Ectodermal cell (in vitro differentiated cells): ENCODE data around the gene CATSPER1. TPM values are rescaled to one million over a fixed set of nuclear protein-coding genes. Genes with fewer than 3 reads are reported as not detected.

Experiments
- H3K27ac ChIP-seq: 2 replicates; pipeline ENCODE4 v1.7.0; 2013; ENCODE audit warnings: mild to moderate bottlenecking, low read depth, low read length; ENCODE audit not compliant: insufficient read depth, poor library complexity, severe bottlenecking
- H3K27me3 ChIP-seq: 2 replicates; pipeline ENCODE4 v1.7.0; 2013; ENCODE audit warnings: mild to moderate bottlenecking, low read length; ENCODE audit not compliant: insufficient read depth, control insufficient read depth, poor library complexity, severe bottlenecking
- H3K36me3 ChIP-seq: one replicate; pipeline ENCODE4 v1.7.0; 2013; ENCODE audit warnings: low read length; ENCODE audit not compliant: control insufficient read depth, insufficient read depth
- H3K4me1 ChIP-seq: one replicate; pipeline ENCODE4 v1.7.0; 2013; ENCODE audit warnings: low read length; ENCODE audit not compliant: control insufficient read depth, insufficient read depth
- H3K4me3 ChIP-seq: 2 replicates; pipeline ENCODE4 v1.7.0; 2013; ENCODE audit warnings: low read depth, low read length, control low read depth; ENCODE audit not compliant: insufficient read depth
- H3K9me3 ChIP-seq: 2 replicates; pipeline ENCODE4 v1.7.0; 2013; ENCODE audit warnings: mild to moderate bottlenecking, low read length, moderate library complexity; ENCODE audit not compliant: control insufficient read depth
- WGBS, 2 experiments: methylation state at CpG; one replicate each; pipeline ENCODE4 v1.1.7; 2013; ENCODE audit warnings: missing lambda C conversion rate in 2 of 2; 5-methylcytosine and 5-hydroxymethylcytosine counted together
- polyA plus RNA-seq, 4 experiments: library from polyadenylated mRNA; stranded (reverse); fragments of 50-300 nt; gene quantifications; one replicate each; pipeline ENCODE4 v1.2.3, GENCODE V29; 2013

Gene CATSPER1
- polyA plus RNA-seq (2013, experiment 1 of 4): not detected
- polyA plus RNA-seq (2013, experiment 2 of 4): not detected
- polyA plus RNA-seq (2013, experiment 3 of 4): not detected
- polyA plus RNA-seq (2013, experiment 4 of 4): not detected

DNA sequence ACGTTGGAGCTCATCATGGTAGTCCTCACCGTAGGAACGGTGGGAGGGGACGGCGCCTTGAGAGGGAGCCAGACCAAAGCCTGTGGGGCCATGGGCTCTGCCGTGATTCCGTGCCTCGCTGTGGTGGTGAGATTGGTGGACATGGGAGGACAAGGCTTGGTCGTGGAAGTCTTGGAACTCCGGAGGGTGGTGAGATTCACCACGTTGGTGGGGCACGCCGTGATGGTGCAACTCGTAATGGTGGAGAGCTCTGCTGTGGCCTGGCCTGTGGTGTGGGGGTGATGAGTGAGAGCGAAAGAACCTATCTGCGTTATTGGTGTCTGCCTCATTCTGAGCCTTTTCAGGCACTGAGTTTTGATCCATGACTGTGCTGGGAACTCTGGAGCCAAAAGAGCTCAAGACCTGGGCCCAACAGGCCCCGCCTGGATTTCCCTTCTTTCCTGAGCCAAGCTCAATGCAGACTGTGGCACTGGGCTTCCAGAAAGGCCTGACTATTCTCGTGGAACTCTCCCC lies at the start of gene CATSPER1:
CATSPER1 (minus strand) TSS at position 463 of the 513 bp plus-strand sequence; CDS start at position 363, 100 bp downstream.
- Histone ChIP-seq H3K27me3 (peaks cover 28% of the 10 kb centered on the region), H3K27ac (no peak within 1 kb of the TSS), H3K4me1 (no peaks in the 10 kb centered on the region), H3K4me3 (no peak within 1 kb of the TSS), H3K9me3 (no peaks in the 10 kb centered on the region), H3K36me3 (no peaks in the 10 kb centered on the region)
- WGBS, 2 experiments: 90 to 93% methylated on average over 18 of the region's 18 CpGs

- Histone ChIP-seq H3K4me1 (no peaks in the 10 kb centered on the region), H3K36me3 (no peaks in the 10 kb centered on the region), H3K4me3 (no peak overlapping the region), H3K27ac (no peak overlapping the region), H3K9me3 (no peaks in the 10 kb centered on the region), H3K27me3 (no peaks in the 10 kb centered on the region)
- WGBS, 2 experiments: 92 to 95% methylated on average over 4 of the region's 4 CpGs
These were observed 49.0 kb upstream of the CATSPER1 start for GRCh38 chr11:66075273-66075672.

GRCh38 chr11:66073669-66074068 lies 47.4 kb upstream of the CATSPER1 start:
- H3K4me3 ChIP-seq: no peak overlapping the region
- peaks cover 4% of the 10 kb centered on the region for H3K36me3 ChIP-seq
- H3K27me3 ChIP-seq: no peaks in the 10 kb centered on the region
- 70 to 100% methylated on average over 1 of the region's 1 CpG for WGBS, 2 experiments
- H3K4me1 ChIP-seq: peaks cover 4% of the 10 kb centered on the region
- no peaks in the 10 kb centered on the region for H3K9me3 ChIP-seq
- no peak overlapping the region for H3K27ac ChIP-seq

- Histone ChIP-seq H3K27me3 (no peaks in the 10 kb centered on the region), H3K36me3 (peaks cover 9% of the 10 kb centered on the region), H3K4me1 (peaks cover 8% of the 10 kb centered on the region), H3K4me3 (no peak overlapping the region), H3K27ac (no peak overlapping the region), H3K9me3 (no peaks in the 10 kb centered on the region)
- WGBS, 2 experiments: 91 to 95% methylated on average over 8 of the region's 8 CpGs
These were observed 46.2 kb upstream of the CATSPER1 start for GRCh38 chr11:66072518-66072917.

- no peaks in the 10 kb centered on the region for H3K9me3 ChIP-seq
- H3K27me3 ChIP-seq: no peaks in the 10 kb centered on the region
- H3K4me3 ChIP-seq: no peak overlapping the region
- peaks cover 8% of the 10 kb centered on the region for H3K4me1 ChIP-seq
- no peak overlapping the region for H3K27ac ChIP-seq
- peaks cover 14% of the 10 kb centered on the region for H3K36me3 ChIP-seq
- 93 to 100% methylated on average over 3 of the region's 3 CpGs for WGBS, 2 experiments
These were observed 45.8 kb upstream of the CATSPER1 start for GRCh38 chr11:66072081-66072480.

GRCh38 chr11:66071381-66071801 lies 45.1 kb upstream of the CATSPER1 start:
- H3K36me3 ChIP-seq: peaks cover 21% of the 10 kb centered on the region
- WGBS, 2 experiments: 71 to 74% methylated on average over 2 of the region's 2 CpGs
- H3K27me3 ChIP-seq: no peaks in the 10 kb centered on the region
- no peaks in the 10 kb centered on the region for H3K9me3 ChIP-seq
- peak overlapping the region; percentile 78 for H3K4me3 ChIP-seq
- H3K27ac ChIP-seq: no peak overlapping the region
- peaks cover 8% of the 10 kb centered on the region for H3K4me1 ChIP-seq

- no peak overlapping the region for H3K27ac ChIP-seq
- H3K27me3 ChIP-seq: no peaks in the 10 kb centered on the region
- peaks cover 8% of the 10 kb centered on the region for H3K4me1 ChIP-seq
- no peaks in the 10 kb centered on the region for H3K9me3 ChIP-seq
- WGBS, 2 experiments: 4 to 5% methylated on average over 56 to 60 of the region's 60 CpGs
- peak overlapping the region; percentile 78 for H3K4me3 ChIP-seq
- peaks cover 27% of the 10 kb centered on the region for H3K36me3 ChIP-seq
These were observed 44.5 kb upstream of the CATSPER1 start for GRCh38 chr11:66070604-66071380.

DNA sequence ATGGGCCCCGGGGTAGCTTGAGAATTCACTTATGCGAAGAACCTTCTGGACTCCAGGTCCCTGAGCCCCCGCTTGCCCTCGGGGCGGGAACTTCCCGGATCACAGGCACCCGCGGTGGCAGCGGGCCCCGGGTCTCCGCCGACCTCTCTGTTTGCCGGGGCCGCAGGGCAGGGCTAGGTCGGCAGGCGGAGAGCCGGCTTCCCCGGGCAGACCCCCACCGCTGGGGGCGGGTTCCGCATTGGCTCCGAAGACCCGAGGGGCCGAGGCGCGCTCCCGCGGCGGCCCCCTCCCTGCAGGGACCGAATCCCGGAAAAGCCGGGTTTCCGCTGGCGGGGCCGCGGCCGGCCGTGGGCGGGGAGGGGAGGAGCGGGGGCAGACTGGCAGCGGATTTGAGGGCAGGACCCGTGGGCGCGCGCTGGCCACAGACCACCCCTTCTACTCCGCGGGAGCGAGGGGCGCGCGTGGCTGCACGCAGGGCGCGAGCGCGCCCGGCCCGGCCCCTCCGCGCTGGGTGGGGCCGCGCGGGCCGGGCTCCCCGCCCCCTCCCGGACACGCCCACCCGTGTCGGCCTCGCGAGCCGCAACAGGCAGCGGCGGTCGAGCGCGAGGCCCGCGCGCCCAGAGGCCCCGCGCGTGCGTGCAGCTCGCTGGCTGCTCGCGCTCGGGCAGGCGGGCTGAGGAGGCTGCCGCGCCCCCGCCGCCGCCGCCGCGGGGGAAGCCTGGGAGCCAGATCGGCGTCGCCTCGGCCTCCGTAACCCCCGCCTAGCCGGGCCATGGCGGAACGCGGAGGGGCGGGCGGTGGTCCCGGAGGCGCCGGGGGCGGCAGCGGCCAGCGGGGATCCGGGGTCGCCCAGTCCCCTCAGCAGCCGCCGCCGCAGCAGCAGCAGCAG lies 43.7 kb upstream of the CATSPER1 start, which contains the start of gene PACS1:
PACS1 (plus strand) TSS at position 558 of the 889 bp plus-strand sequence; CDS start at position 773, 215 bp downstream.
- Histone ChIP-seq H3K27me3 (no peaks in the 10 kb centered on the region), H3K9me3 (no peaks in the 10 kb centered on the region), H3K27ac (peak within 1 kb of the TSS; percentile 68), H3K36me3 (peaks cover 31% of the 10 kb centered on the region), H3K4me1 (peaks cover 8% of the 10 kb centered on the region), H3K4me3 (peak within 1 kb of the TSS; percentile 78)
- WGBS, 2 experiments: 1 to 2% methylated on average over 120 of the region's 120 CpGs

GRCh38 chr11:66068923-66069714 lies 42.8 kb upstream of the CATSPER1 start:
- Histone ChIP-seq H3K27me3 (no peaks in the 10 kb centered on the region), H3K27ac (peak overlapping the region; percentile 68), H3K9me3 (no peaks in the 10 kb centered on the region), H3K4me1 (peaks cover 8% of the 10 kb centered on the region), H3K36me3 (peaks cover 38% of the 10 kb centered on the region), H3K4me3 (peak overlapping the region; percentile 78)
- WGBS, 2 experiments: 85% methylated on average over 14 of the region's 14 CpGs
